IMR-90 (cell line): Measurements from ENCODE around the gene NR2F2. TPM values are rescaled to one million over a fixed set of nuclear protein-coding genes. Genes with fewer than 3 reads are reported as not detected.

ENCODE experiments used
- CHD1 ChIP-seq: IDR thresholded peaks from 2 replicates; pipeline ENCODE4 v1.6.1; 2012; ENCODE audit warnings: low read depth, low read length, improper control_type of control experiment
- CTCF ChIP-seq: conservative IDR thresholded peaks from 2 replicates; pipeline ENCODE4 v1.5.1; 2012; ENCODE audit warnings: mild to moderate bottlenecking, low read depth, low read length, improper control_type of control experiment
- FOS ChIP-seq: fragments of 150-350 bp; IDR thresholded peaks from 2 replicates; pipeline ENCODE4 v1.6.1; 2016; ENCODE audit warnings: low read depth, low read length
- NFE2L2 ChIP-seq: fragments of 150-350 bp; IDR thresholded peaks from 2 replicates; pipeline ENCODE4 v1.6.1; 2016; ENCODE audit warnings: low read depth, mild to moderate bottlenecking, low read length
- polyA plus RNA-seq, 3 experiments: library from polyadenylated mRNA; depleted of rRNA; stranded (reverse); fragments of >200 nt; gene quantifications; 2 replicates each; pipeline ENCODE4 v1.2.3, GENCODE V29; 2012; ENCODE audit warnings: low replicate concordance in 1 of 3
- total RNA-seq: library from RNA; depleted of rRNA; stranded (reverse); fragments of >200 nt; gene quantifications from 2 replicates; pipeline ENCODE4 v1.2.3, GENCODE V29; 2012

The NR2F2 gene
- total and polyA plus RNA-seq, 2 of the 4 experiments (the other 2 are of a cell fraction): 20.3 to 161 TPM

- no peak for TF ChIP-seq CTCF
- TF ChIP-seq FOS: no peak
- TF ChIP-seq NFE2L2: no peak
- no peak for TF ChIP-seq CHD1
Measured at GRCh38 chr15:96330450-96331143, at the start of gene NR2F2 (continued).
